ENCODE measurements around the gene SCN3A. TPM values are rescaled to one million over a fixed set of nuclear protein-coding genes. Genes with fewer than 3 reads are reported as not detected.

SCN3A gene
- total RNA-seq, 1 experiment from 2014 or later: not detected

DNA sequence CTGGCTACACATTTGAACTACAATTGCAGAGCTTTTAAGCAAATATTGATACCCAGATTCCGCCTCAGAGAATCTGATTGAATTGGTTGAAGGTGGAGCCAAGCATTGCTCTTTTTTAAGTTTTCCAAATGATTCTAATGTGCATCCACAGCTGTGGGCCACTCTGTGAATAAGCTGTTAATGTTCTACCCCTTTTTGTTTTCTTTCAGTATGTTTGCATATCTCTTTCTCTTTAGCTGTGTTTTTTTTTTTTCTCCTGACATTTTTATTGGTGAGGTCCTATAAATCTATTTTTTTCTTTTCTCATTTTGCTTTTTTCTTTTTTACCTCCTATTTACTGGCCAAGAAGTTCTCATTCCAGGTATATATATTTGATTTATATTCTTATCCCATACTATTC is 6.5 kb downstream of the SCN3A start:
- ATAC-seq: no peak
- in situ Hi-C loops (cut with HindIII; ENCODE audit: low pct_unique_long_range_greater_than_20kb, low sequenced_read_pairs): no loop called here
- CTCF ChIA-PET: no interaction called here

DNA sequence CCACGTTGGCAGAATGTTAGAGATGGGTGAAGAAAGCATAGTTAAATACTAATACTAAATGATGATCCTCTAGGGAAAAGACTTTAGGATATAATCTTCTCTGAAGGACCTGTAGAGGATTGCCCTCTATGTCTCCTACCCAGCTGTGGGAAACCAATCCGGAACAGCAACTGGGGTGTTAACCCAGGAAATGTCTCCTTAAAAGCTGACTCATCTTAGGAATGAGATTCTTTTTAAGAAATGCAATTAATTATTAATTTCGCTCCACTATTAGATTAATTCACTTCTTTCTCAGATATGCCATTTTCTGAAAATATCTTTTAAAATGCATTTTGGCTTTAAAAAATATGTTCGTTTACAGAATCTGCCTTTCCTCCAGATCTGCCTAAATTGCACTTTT is 7.4 kb downstream of the SCN3A start:
- ATAC-seq (no peak), DNase-seq (ENCODE audit: low read depth, low spot score) (no peak)
- ChIA-PET POLR2A (interaction anchor here (0.7 kb wide), 1 partner anchor 467 kb away, joined by 3 read pairs; no protein-coding TSS in a partner anchor), CTCF (no interaction called here)
- intact Hi-C loops (cut with micrococcal nuclease; ENCODE audit: unreplicated experiment) (no loop called here), in situ Hi-C loops (cut with HindIII; ENCODE audit: low pct_unique_long_range_greater_than_20kb, low sequenced_read_pairs) (no loop called here)
- TF ChIP-seq POLR2AphosphoS5 (IDR thresholded peaks at IDR 0.05; ENCODE audit: low read depth, low read length) (no peak), SIN3A (IDR thresholded peaks at IDR 0.05; ENCODE audit: borderline replicate concordance, insufficient read depth, low read depth, low read length) (no peak), TCF7L2 (IDR thresholded peaks at IDR 0.05; ENCODE audit: low read depth, low read length) (no peak)
- TF ChIP-seq, protein P1, sequence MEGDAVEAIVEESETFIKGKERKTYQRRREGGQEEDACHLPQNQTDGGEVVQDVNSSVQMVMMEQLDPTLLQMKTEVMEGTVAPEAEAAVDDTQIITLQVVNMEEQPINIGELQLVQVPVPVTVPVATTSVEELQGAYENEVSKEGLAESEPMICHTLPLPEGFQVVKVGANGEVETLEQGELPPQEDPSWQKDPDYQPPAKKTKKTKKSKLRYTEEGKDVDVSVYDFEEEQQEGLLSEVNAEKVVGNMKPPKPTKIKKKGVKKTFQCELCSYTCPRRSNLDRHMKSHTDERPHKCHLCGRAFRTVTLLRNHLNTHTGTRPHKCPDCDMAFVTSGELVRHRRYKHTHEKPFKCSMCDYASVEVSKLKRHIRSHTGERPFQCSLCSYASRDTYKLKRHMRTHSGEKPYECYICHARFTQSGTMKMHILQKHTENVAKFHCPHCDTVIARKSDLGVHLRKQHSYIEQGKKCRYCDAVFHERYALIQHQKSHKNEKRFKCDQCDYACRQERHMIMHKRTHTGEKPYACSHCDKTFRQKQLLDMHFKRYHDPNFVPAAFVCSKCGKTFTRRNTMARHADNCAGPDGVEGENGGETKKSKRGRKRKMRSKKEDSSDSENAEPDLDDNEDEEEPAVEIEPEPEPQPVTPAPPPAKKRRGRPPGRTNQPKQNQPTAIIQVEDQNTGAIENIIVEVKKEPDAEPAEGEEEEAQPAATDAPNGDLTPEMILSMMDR (IDR thresholded peaks at IDR 0.05): no peak
- TF ChIP-seq, protein P2, sequence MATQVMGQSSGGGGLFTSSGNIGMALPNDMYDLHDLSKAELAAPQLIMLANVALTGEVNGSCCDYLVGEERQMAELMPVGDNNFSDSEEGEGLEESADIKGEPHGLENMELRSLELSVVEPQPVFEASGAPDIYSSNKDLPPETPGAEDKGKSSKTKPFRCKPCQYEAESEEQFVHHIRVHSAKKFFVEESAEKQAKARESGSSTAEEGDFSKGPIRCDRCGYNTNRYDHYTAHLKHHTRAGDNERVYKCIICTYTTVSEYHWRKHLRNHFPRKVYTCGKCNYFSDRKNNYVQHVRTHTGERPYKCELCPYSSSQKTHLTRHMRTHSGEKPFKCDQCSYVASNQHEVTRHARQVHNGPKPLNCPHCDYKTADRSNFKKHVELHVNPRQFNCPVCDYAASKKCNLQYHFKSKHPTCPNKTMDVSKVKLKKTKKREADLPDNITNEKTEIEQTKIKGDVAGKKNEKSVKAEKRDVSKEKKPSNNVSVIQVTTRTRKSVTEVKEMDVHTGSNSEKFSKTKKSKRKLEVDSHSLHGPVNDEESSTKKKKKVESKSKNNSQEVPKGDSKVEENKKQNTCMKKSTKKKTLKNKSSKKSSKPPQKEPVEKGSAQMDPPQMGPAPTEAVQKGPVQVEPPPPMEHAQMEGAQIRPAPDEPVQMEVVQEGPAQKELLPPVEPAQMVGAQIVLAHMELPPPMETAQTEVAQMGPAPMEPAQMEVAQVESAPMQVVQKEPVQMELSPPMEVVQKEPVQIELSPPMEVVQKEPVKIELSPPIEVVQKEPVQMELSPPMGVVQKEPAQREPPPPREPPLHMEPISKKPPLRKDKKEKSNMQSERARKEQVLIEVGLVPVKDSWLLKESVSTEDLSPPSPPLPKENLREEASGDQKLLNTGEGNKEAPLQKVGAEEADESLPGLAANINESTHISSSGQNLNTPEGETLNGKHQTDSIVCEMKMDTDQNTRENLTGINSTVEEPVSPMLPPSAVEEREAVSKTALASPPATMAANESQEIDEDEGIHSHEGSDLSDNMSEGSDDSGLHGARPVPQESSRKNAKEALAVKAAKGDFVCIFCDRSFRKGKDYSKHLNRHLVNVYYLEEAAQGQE (IDR thresholded peaks at IDR 0.05; ENCODE audit: insufficient read depth in 1 of 2, low read depth in 2 of 2, low read length in 1 of 2): no peak
- Histone ChIP-seq H3K9me3 (ENCODE audit: control insufficient read depth, insufficient read depth, low read depth, low read length) (no peaks in the 10 kb centered on the region), H3K4me3 (ENCODE audit: low read depth in 2 of 2, low read length in 2 of 2) (no peak overlapping the region), H3K27me3 (ENCODE audit: control insufficient read depth, insufficient read depth, low read length) (no peaks in the 10 kb centered on the region), H3K4me1 (ENCODE audit: control insufficient read depth, insufficient read depth, low read length) (no peaks in the 10 kb centered on the region), H3K27ac (ENCODE audit: low read length) (no peak overlapping the region), H3K36me3 (ENCODE audit: control insufficient read depth, insufficient read depth, low read length) (no peaks in the 10 kb centered on the region)
- BruUV-seq (replicated peaks): no TSS peak

More for the DNA sequence above, 6.5 kb downstream of the SCN3A start:
- no peaks in the 10 kb centered on the region for H3K9me3 ChIP-seq (ENCODE audit: control insufficient read depth, insufficient read depth, low read depth, low read length)
- H3K4me3 ChIP-seq (ENCODE audit: low read depth in 2 of 2, low read length in 2 of 2): no peak overlapping the region
- POLR2A ChIA-PET: no interaction called here
- no TSS peak for BruUV-seq (replicated peaks)
- H3K27me3 ChIP-seq (ENCODE audit: control insufficient read depth, insufficient read depth, low read length): no peaks in the 10 kb centered on the region
- no peak for TF ChIP-seq TCF7L2 (IDR thresholded peaks at IDR 0.05; ENCODE audit: low read depth, low read length)
- TF ChIP-seq SIN3A (IDR thresholded peaks at IDR 0.05; ENCODE audit: borderline replicate concordance, insufficient read depth, low read depth, low read length): no peak
- TF ChIP-seq POLR2AphosphoS5 (IDR thresholded peaks at IDR 0.05; ENCODE audit: low read depth, low read length): no peak
- intact Hi-C loops (cut with micrococcal nuclease; ENCODE audit: unreplicated experiment): no loop called here
- no peak overlapping the region for H3K27ac ChIP-seq (ENCODE audit: low read length)
- no peaks in the 10 kb centered on the region for H3K36me3 ChIP-seq (ENCODE audit: control insufficient read depth, insufficient read depth, low read length)
- no peak for DNase-seq (ENCODE audit: low read depth, low spot score)
- no peaks in the 10 kb centered on the region for H3K4me1 ChIP-seq (ENCODE audit: control insufficient read depth, insufficient read depth, low read length)

DNA sequence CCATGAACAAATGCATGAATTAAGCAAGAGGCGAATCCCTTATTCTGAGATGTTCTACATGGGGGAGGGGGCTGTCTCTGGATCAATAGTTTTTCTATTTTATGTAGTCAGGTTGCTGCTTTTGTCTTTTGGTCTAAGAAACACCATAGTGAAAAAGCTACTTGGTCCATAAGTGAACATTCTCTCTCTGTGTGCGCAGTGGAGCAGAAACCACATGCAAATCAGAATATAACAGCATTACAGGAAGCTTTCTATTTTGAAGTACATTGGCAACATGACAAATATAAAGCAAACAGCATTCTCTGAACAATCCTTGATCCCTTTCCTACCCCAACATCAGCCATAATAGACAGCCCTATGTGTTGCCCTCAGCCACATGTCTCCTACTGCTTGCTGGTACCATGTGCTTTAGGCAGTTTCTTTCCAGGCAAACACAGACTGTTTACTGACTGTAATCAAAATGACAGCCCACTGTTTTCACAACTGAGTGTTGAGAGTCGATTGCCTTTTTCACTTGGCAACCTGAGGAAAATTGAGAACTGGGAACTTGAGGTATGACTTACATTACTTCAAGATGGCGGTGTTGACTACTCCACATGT is 10.6 kb downstream of the SCN3A start:
- TF ChIP-seq TCF7L2 (IDR thresholded peaks at IDR 0.05; ENCODE audit: low read depth, low read length): no peak
- DNase-seq (ENCODE audit: low read depth, low spot score): no peak
- no peaks in the 10 kb centered on the region for H3K4me1 ChIP-seq (ENCODE audit: control insufficient read depth, insufficient read depth, low read length)
- ChIA-PET POLR2A (no interaction called here), CTCF (no interaction called here)
- intact Hi-C loops (cut with micrococcal nuclease; ENCODE audit: unreplicated experiment) (no loop called here), in situ Hi-C loops (cut with HindIII; ENCODE audit: low pct_unique_long_range_greater_than_20kb, low sequenced_read_pairs) (no loop called here)
- BruUV-seq (replicated peaks): no TSS peak
- ATAC-seq: no peak
- no peak overlapping the region for H3K27ac ChIP-seq (ENCODE audit: low read length)
- H3K36me3 ChIP-seq (ENCODE audit: control insufficient read depth, insufficient read depth, low read length): no peaks in the 10 kb centered on the region
- no peaks in the 10 kb centered on the region for H3K27me3 ChIP-seq (ENCODE audit: control insufficient read depth, insufficient read depth, low read length)
- H3K4me3 ChIP-seq (ENCODE audit: low read depth in 2 of 2, low read length in 2 of 2): no peak overlapping the region
- H3K9me3 ChIP-seq (ENCODE audit: control insufficient read depth, insufficient read depth, low read depth, low read length): no peaks in the 10 kb centered on the region
